Ishikawa (cell line): Measurements from ENCODE around the gene PALLD.

ENCODE experiments used
- CEBPB ChIP-seq: IDR thresholded peaks from 2 replicates; pipeline ENCODE4 v1.6.1; 2012
- CREB1 ChIP-seq: IDR thresholded peaks from 2 replicates; pipeline ENCODE4 v1.6.1; 2012; ENCODE audit warnings: low read depth
- EGR1 ChIP-seq: IDR thresholded peaks from 2 replicates; pipeline ENCODE4 v1.6.1; 2012
- EP300 ChIP-seq: IDR thresholded peaks from 2 replicates; pipeline ENCODE4 v1.6.1; 2012; ENCODE audit warnings: borderline replicate concordance
- FOXM1 ChIP-seq: IDR thresholded peaks from 2 replicates; pipeline ENCODE4 v1.6.1; 2012; ENCODE audit warnings: low read depth, borderline replicate concordance
- MAX ChIP-seq: IDR thresholded peaks from 2 replicates; pipeline ENCODE4 v1.6.1; 2012
- NFIC ChIP-seq: IDR thresholded peaks from 2 replicates; pipeline ENCODE4 v1.6.1; 2012
- RAD21 ChIP-seq: IDR thresholded peaks from 2 replicates; pipeline ENCODE4 v1.6.1; 2012; ENCODE audit warnings: low read depth
- REST ChIP-seq: IDR thresholded peaks from 2 replicates; pipeline ENCODE4 v1.6.1; 2012; ENCODE audit warnings: low read depth, mild to moderate bottlenecking
- TAF1 ChIP-seq: IDR thresholded peaks from 2 replicates; pipeline ENCODE4 v1.6.1; 2012; ENCODE audit warnings: low read depth, mild to moderate bottlenecking
- TCF12 ChIP-seq: IDR thresholded peaks from 2 replicates; pipeline ENCODE4 v1.6.1; 2012; ENCODE audit warnings: low read depth
- TEAD4 ChIP-seq: IDR thresholded peaks from 2 replicates; pipeline ENCODE4 v1.6.1; 2012
- USF1 ChIP-seq: IDR thresholded peaks from 2 replicates; pipeline ENCODE4 v1.6.1; 2012
- YY1 ChIP-seq: IDR thresholded peaks from 2 replicates; pipeline ENCODE4 v1.6.1; 2012; ENCODE audit warnings: low read depth
- ZBTB7A ChIP-seq: IDR thresholded peaks from 2 replicates; pipeline ENCODE4 v1.6.1; 2012; ENCODE audit warnings: low read depth

Gene PALLD

GRCh38 chr4:168839758-168840391 lies 343.0 kb downstream of the PALLD start:
- no peak for TF ChIP-seq TAF1
- no peak for TF ChIP-seq YY1
- no peak for TF ChIP-seq EGR1
- no peak for TF ChIP-seq TEAD4
- no peak for TF ChIP-seq RAD21
- TF ChIP-seq CEBPB: no peak
- no peak for TF ChIP-seq EP300

GRCh38 chr4:168840392-168840763 lies 343.5 kb downstream of the PALLD start:
- TF ChIP-seq NFIC (no peak), RAD21 (no peak), CREB1 (no peak), EP300 (no peak), ZBTB7A (no peak), EGR1 (no peak), FOXM1 (no peak), YY1 (no peak), TAF1 (no peak), TEAD4 (no peak), TCF12 (no peak)

- no peak for TF ChIP-seq NFIC
- TF ChIP-seq EGR1: no peak
- TF ChIP-seq TAF1: no peak
- TF ChIP-seq CREB1: no peak
- no peak for TF ChIP-seq MAX
- no peak for TF ChIP-seq USF1
- TF ChIP-seq CEBPB: no peak
- TF ChIP-seq FOXM1: no peak
- TF ChIP-seq RAD21: no peak
- no peak for TF ChIP-seq YY1
These were observed 344.3 kb downstream of the PALLD start for GRCh38 chr4:168841000-168841671.

GRCh38 chr4:168841672-168842019 lies 344.8 kb downstream of the PALLD start:
- no peak for TF ChIP-seq YY1
- no peak for TF ChIP-seq TEAD4
- no peak for TF ChIP-seq TCF12
- TF ChIP-seq TAF1: no peak
- no peak for TF ChIP-seq CREB1
- TF ChIP-seq MAX: no peak
- TF ChIP-seq REST: no peak
- TF ChIP-seq ZBTB7A: no peak
- no peak for TF ChIP-seq EP300
- no peak for TF ChIP-seq FOXM1
- TF ChIP-seq CEBPB: no peak
- TF ChIP-seq USF1: no peak
- TF ChIP-seq EGR1: no peak

- TF ChIP-seq EP300 (no peak), USF1 (no peak), CREB1 (no peak), TEAD4 (no peak), REST (no peak), FOXM1 (no peak), RAD21 (no peak), YY1 (no peak), CEBPB (no peak), TCF12 (no peak), ZBTB7A (no peak), TAF1 (no peak), MAX (no peak)
These were observed 345.3 kb downstream of the PALLD start for GRCh38 chr4:168842186-168842585.
